ENCODE data around the gene PPHLN1.
A peak's percentile ranks its signal among the peaks of the same experiment; 100 is the strongest.
"Not testable (repeated sequence)": the region's sequence is repeated elsewhere in the genome, so short reads cannot be mapped to it uniquely, and the experiment has no call there.

Gene PPHLN1

GRCh38 chr12:42315108-42315507 is 10.9 kb upstream of the PPHLN1 start:
- no peak overlapping the region for H3K4me3 ChIP-seq (ENCODE audit: low read depth, low read length)

DNA sequence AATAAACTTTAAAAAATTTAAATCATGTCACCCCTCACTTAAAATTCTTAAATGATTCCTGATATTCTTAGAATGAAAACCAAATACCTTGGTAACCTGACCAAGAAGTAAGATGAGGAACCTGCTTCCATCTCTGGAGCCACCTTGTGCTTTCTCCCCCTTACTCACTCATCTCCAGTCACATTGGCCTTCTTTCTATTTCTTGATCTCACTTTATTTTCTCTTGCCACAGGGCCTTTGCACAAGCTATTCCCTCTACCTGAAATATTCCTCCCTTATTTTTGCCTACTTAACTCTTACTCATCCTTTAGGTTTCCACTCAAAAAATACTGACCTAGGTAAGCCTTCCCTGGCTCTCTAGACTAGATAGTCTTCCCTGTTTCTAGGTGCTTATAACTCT is 5.2 kb upstream of the PPHLN1 start:
- no peak overlapping the region for H3K4me3 ChIP-seq (ENCODE audit: low read depth, low read length)
- TF ChIP-seq, protein P1, sequence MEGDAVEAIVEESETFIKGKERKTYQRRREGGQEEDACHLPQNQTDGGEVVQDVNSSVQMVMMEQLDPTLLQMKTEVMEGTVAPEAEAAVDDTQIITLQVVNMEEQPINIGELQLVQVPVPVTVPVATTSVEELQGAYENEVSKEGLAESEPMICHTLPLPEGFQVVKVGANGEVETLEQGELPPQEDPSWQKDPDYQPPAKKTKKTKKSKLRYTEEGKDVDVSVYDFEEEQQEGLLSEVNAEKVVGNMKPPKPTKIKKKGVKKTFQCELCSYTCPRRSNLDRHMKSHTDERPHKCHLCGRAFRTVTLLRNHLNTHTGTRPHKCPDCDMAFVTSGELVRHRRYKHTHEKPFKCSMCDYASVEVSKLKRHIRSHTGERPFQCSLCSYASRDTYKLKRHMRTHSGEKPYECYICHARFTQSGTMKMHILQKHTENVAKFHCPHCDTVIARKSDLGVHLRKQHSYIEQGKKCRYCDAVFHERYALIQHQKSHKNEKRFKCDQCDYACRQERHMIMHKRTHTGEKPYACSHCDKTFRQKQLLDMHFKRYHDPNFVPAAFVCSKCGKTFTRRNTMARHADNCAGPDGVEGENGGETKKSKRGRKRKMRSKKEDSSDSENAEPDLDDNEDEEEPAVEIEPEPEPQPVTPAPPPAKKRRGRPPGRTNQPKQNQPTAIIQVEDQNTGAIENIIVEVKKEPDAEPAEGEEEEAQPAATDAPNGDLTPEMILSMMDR (IDR thresholded peaks at IDR 0.05; ENCODE audit: borderline replicate concordance, insufficient read depth, low read depth, low read length), result no peak

More at GRCh38 chr12:42315108-42315507, 10.9 kb upstream of the PPHLN1 start:
- TF ChIP-seq, protein P1 (IDR thresholded peaks at IDR 0.05; ENCODE audit: borderline replicate concordance, insufficient read depth, low read depth, low read length), result no peak

- TF ChIP-seq, protein P1 (IDR thresholded peaks at IDR 0.05; ENCODE audit: borderline replicate concordance, insufficient read depth, low read depth, low read length), result no peak
Observed at GRCh38 chr12:42322567-42322966, 3.4 kb upstream of the PPHLN1 start.

DNA sequence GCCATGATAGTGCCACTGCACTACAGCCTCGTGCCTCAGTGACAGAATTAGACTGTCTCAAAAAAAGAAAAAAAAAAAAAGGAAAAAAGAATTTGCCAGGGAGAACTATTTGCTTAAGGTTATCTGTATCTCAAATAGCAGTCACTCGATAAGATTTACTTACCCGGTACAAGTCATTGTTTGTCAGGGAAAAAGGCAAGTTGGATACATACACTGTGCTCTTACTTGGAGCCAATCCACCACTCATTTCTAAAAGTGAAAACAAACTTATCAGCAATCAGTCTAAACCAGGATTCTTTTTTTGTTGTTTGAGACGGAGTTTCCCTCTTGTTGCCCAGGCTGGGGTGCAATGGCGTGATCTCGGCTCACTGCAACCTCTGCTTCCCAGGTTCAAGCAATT is 2.1 kb upstream of the PPHLN1 start:
- TF ChIP-seq, protein P1 (IDR thresholded peaks at IDR 0.05; ENCODE audit: borderline replicate concordance, insufficient read depth, low read depth, low read length), result no peak
- no peak overlapping the region for H3K4me3 ChIP-seq (ENCODE audit: low read depth, low read length)

More at GRCh38 chr12:42322567-42322966, 3.4 kb upstream of the PPHLN1 start:
- no peak overlapping the region for H3K4me3 ChIP-seq (ENCODE audit: low read depth, low read length)

- TF ChIP-seq, protein P1 (IDR thresholded peaks at IDR 0.05; ENCODE audit: borderline replicate concordance, insufficient read depth, low read depth, low read length), result no peak
- H3K4me3 ChIP-seq (ENCODE audit: low read depth, low read length), result peak overlapping the region; percentile 93
Observed at GRCh38 chr12:42325326-42325652, 678 bp upstream of the PPHLN1 start.

GRCh38 chr12:42326541-42327226 is 717 bp downstream of the PPHLN1 start:
- H3K4me3 ChIP-seq (ENCODE audit: low read depth, low read length), result peak overlapping the region; percentile 93

GRCh38 chr12:42327227-42327590 is 1.2 kb downstream of the PPHLN1 start:
- peak overlapping the region; percentile 93 for H3K4me3 ChIP-seq (ENCODE audit: low read depth, low read length)
- TF ChIP-seq, protein P1 (IDR thresholded peaks at IDR 0.05; ENCODE audit: borderline replicate concordance, insufficient read depth, low read depth, low read length), result no peak

More at GRCh38 chr12:42326541-42327226, 717 bp downstream of the PPHLN1 start:
- TF ChIP-seq, protein P1 (IDR thresholded peaks at IDR 0.05; ENCODE audit: borderline replicate concordance, insufficient read depth, low read depth, low read length), result no peak

- H3K4me3 ChIP-seq (ENCODE audit: low read depth, low read length), result not testable (repeated sequence)
Observed at GRCh38 chr12:42330097-42330496, 4.1 kb downstream of the PPHLN1 start.

All from GM12875 (cell line).